Measurements from ENCODE around the gene TMEM50A.
"Not testable (repeated sequence)": the region's sequence is repeated elsewhere in the genome, so short reads cannot be mapped to it uniquely, and the experiment has no call there.

The TMEM50A gene

DNA sequence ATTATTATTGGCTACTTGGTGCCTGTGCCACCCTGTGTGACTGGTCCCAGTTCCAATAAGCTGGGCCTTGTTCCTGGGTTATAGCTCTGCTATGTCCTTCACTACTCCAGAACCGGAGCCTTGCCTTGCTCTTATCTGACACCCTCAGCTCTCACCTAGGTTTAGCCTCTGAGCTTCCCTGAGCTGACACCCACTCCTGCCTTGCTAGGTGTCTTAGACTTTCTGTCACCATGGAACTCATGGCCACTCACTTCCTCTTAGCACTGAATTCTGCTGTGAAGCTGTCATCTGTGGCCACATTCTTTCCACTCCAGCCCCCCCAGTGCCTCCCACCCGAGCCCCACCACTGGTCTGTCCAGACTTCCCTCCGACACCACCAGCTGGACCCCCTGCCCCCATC, 51.6 kb downstream of the TMEM50A start:
- DNase-seq = not testable (repeated sequence)

DNA sequence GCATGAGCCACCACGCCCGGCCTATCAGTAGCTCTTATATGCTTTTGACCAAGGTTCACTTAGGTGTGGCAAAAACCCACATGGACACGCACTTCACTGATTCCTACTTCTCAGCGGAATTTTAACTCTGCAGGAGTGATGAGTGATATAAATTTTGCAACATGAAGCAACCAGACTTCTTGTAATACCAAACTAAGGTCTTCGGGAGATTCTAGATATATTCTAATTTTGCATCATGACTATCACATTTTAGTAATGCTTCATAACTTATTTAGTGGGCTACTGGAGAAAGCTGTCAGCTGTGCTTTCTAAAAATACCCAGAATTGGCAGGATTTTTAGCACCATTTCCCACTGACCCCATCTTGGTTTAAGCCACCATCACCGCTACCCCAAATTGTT, 54.7 kb downstream of the TMEM50A start:
- no peak for DNase-seq

DNA sequence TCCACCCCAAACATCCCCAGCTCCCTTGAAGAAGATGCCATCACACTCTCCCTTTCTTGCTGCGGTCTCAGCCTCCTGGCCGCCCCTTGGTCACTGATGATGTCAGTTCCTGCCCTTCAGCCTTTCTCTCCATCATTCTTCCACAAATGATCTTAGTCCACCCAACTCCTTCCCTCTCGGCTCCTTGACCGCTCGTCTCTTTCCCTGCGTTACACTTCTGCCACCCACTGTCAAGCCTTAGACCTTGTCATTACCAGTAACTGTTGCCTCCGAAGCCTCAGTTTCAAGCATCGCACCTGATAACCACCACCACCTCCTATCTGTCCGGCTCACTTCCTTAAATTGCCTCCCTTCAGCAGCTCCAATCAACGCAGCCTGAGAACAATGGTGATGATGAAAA, 59.4 kb downstream of the TMEM50A start:
- DNase-seq = not testable (repeated sequence)

DNA sequence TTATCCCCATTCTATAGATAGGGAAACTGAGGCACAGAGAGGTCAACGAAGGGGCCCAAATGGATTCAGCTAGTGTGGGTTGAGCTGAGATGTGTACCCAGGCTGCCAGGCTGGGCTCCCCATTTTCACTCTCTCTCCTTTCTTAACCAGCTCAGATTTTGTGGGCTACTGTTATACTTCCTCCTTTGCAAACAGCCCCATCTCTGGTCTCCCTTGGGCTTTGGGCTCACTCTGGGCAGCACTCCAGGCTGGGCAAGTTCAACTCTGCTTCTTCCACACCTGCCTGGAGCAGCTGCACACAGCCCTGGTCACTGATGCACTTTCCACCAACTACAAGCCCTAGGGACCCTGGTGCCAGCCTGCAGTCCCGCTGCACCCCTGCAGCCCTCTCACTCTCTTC, 59.9 kb downstream of the TMEM50A start:
- not testable (repeated sequence) for DNase-seq

DNA sequence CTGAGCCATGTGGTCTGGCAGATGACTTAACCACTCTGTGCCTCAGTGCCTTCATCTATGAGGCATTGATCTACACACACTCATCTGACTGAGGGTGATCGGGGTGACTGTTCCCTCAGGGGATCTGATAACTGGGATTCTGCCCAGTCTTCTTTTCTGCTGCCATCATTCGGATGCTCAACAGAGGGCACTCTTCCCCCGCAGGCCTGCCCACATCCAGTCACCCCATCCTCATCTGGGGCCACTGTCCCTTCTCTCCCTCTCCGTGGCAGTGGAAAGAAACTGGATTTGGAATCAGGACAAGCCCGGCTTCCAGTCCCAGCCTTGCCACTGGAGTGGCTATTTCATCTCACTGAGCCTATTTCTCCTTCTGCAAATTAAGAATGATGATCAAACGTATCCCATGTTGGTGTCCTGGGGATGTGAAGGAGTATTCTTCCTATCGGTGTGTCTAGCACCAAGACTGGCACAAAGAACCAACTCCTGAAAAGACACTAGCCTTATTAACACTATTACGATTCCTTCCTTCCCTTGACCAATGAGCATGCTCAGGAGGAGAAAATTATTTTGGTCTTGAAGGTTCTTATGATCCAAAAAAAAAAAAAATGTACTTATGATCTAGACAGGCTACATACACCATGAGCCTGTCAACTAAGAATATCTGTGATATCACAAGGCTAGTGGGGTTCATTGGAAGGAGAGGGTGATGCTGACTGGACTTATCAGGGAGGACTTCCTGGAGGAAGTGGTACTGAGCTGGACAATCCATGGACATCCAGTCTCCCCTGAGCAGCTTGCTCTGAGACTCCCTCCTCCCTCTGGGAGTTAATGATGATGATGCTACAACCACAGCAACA, 65.0 kb downstream of the TMEM50A start:
- DNase-seq = not testable (repeated sequence)

DNA sequence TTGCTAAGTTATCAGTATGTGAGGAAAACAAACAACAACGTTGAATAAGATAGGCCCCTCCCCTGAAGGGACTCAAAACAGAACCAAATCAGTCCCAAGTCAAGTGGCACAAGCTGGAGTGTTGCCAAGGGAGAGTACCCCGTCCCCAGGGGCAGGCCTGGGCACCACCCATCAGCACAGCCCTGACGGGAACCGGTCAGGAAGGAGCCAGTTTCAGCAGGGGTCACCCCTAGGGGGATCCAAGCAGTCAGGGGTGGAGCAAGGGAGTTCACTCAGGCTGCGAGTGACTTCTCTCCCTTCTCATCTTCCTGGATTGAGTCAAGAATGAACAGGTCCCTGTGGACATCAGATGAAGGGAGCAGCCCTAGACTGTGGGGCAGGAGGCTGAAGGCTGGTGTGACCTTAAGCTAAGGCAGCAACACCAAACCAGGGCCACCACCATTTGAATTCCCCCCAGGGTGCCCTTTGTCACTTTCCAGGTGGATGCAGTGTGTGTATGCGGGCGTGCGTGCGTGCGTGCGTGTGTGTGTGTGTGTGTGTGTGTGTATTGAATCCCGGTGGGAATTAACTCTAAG, 67.7 kb downstream of the TMEM50A start:
- not testable (repeated sequence) for DNase-seq

DNA sequence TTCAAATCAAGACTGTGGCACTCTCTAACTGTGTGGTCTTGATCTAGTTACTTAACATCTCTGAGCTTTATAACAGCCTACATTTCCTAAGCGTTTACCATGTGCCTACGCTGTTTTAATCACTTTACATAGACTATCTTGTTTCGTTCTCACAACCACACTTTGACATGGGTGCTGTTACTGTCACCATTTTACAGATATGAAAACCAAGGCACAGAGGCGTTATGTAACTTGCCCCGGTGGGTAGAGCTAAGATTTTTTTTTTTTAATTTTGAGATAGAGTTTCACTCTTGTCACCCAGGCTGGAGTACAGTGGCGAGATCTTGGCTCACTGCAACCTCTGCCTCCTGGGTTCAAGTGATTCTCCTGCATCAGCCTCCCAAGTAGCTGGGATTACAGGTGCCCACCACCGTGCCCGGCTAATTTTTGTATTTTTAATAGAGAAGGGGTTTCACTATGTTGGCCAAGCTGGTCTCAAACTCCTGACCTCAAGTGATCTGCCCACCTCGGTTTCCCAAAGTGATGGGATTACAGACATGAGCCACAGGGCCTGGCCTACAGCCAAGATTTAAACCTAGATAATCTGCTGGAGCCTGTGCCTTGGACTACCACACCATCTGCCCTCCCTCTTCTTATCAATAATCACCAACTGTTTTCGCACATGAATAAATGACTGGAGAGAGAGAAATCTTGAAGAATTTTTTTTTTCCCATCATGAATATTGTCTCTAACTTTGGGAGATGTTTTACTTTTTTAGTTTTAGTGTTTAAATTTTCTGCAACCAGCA, 71.7 kb downstream of the TMEM50A start:
- not testable (repeated sequence) for DNase-seq
